Stimulated activated CD8-positive, alpha-beta memory T cell treated with anti-CD3 and anti-CD28 coated beads, Interleukin-15, amount 100 ng/mL, for 4 hours (primary cell): ENCODE data around the gene ZNF420.
A peak's percentile ranks its signal among the peaks of the same experiment; 100 is the strongest.

Source experiments
- DNase-seq, 2 donors: peaks; one replicate each; pipeline ENCODE4 v3.0.0-alpha.2; 2020; ENCODE audit warnings: low read depth in 2 of 2

ZNF420 gene

DNA sequence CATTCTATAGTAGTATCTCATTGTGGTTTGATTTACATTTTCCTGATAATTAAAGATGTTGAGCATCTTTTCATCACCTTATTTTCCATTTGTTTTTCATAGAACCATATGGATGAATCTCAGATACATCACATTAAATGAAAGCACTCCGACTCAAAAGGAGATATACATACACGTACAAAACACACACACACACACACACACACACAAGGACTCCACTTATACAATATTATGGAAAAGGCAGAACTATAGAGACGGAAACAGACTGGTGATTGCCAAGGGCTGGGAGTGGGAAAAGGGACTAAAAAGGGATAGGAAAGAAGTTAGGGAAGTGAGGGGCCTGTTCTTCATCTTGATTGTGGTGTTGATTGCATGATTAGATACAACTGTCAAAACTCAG lies 70.0 kb downstream of the ZNF420 start:
- no peak for DNase-seq

DNA sequence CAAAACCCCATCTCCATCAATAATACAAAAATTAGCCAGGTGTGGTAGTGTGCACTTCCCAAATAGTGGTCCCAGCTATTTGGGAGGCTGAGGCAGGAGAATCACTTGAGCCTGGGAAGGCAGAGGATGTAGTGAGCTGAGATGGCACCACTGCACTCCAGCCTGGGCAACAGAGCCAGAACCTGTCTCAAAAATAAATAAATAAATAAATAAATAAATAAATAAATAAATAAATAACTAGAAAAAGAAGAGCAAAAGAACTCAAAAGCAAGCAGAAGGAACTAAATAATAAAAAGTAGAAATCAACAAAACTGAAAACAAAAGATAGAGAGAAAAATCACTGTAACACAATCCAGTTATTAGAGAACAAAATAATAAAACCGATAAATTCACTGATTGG lies 81.9 kb downstream of the ZNF420 start:
- no peak for DNase-seq

GRCh38 chr19:37165635-37166034 lies 87.4 kb downstream of the ZNF420 start:
- no peak for DNase-seq

DNA sequence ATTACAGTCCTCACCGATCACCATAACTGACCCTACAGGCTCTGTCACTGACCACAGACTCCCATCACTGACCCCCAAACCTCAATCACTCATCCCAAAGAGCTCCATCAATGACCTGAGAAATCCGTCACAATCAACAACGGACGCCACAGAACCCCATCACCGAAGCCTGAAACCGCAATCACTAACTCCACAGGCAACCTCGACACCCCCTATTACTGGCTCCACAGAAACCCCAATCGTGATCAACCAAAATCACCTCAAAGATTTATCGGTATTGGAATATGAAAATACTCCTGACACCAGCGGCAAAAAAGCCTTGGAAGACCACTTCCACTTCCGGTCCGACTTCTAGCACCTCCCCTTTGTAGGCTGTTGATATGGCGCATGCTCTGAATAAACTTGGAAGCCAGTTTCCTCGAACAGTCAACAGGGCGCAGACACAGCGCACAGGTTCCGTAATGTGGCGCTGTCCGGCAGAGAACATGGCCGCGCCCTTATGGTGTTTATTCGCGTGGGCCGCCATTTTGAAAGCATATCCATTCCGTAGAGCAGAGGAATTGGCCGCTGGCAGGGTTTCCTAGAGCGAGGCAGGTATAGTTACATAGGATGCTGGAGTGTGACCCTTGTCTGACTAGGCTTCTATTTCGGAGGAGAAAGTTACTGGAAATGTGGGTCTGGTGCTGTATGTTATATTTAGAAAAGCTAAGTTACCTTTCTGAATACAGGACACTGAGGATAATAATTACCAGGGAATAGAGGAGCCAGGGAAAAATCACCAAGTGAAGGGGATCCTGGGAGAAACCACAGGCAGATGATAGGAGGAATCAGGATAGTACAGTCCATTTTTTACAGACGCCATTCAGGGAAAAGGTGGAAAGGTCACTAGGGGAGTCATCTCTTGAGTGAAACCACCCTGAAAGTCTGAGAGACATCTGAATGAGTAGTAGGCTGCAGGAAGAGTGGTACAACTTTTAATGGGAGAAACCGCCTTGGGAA lies 94.4 kb downstream of the ZNF420 start, which contains the start of gene ZNF585A:
Gene ZNF585A, minus strand, starts transcription at position 328 of the 999 bp plus-strand sequence. CDS start 2,785 bp downstream, outside the sequence.
- peak; percentile 83 to 88 for DNase-seq
